Effector memory CD4-positive, alpha-beta T cell (primary cell): ENCODE measurements around the gene MSRB3.

Source experiments
- DNase-seq, 3 donors: peaks; one replicate each; pipeline ENCODE4 v3.0.0-alpha.2; 2020
- H3K27ac ChIP-seq: 2 replicates; pipeline ENCODE4 v1.7.0; 2013; ENCODE audit warnings: mild to moderate bottlenecking, low read length, moderate library complexity; ENCODE audit not compliant: insufficient read depth, poor library complexity, severe bottlenecking
- H3K27me3 ChIP-seq: replicated peaks from 2 replicates; pipeline ENCODE4 v1.7.0; 2013; ENCODE audit warnings: mild to moderate bottlenecking, low read length; ENCODE audit not compliant: insufficient read depth, control insufficient read depth, poor library complexity, severe bottlenecking
- H3K36me3 ChIP-seq: 2 replicates; pipeline ENCODE4 v1.7.0; 2013; ENCODE audit warnings: mild to moderate bottlenecking, low read length, moderate library complexity; ENCODE audit not compliant: control insufficient read depth, insufficient read depth
- H3K4me1 ChIP-seq: 2 replicates; pipeline ENCODE4 v1.7.0; 2013; ENCODE audit warnings: low read length, mild to moderate bottlenecking; ENCODE audit not compliant: control insufficient read depth, insufficient read depth, poor library complexity, severe bottlenecking
- H3K4me3 ChIP-seq: 2 replicates; pipeline ENCODE4 v1.7.0; 2013; ENCODE audit warnings: low read length, low read depth, mild to moderate bottlenecking; ENCODE audit not compliant: insufficient read depth, poor library complexity, severe bottlenecking
- H3K9me3 ChIP-seq: 2 replicates; pipeline ENCODE4 v1.7.0; 2013; ENCODE audit warnings: mild to moderate bottlenecking, low read length, moderate library complexity; ENCODE audit not compliant: control insufficient read depth

The MSRB3 gene

GRCh38 chr12:65510584-65511050 lies 232.1 kb downstream of the MSRB3 start:
- DNase-seq: no peak
- Histone ChIP-seq H3K27ac (no peak overlapping the region), H3K4me3 (no peak overlapping the region), H3K27me3 (no peaks in the 10 kb centered on the region), H3K9me3 (no peaks in the 10 kb centered on the region), H3K36me3 (no peaks in the 10 kb centered on the region), H3K4me1 (no peaks in the 10 kb centered on the region)

GRCh38 chr12:65511134-65511834 lies 232.8 kb downstream of the MSRB3 start:
- Histone ChIP-seq H3K27me3 (no peaks in the 10 kb centered on the region), H3K27ac (no peak overlapping the region), H3K36me3 (no peaks in the 10 kb centered on the region), H3K4me3 (no peak overlapping the region), H3K9me3 (no peaks in the 10 kb centered on the region), H3K4me1 (no peaks in the 10 kb centered on the region)
- no peak for DNase-seq

- DNase-seq: no peak
- no peaks in the 10 kb centered on the region for H3K36me3 ChIP-seq
- H3K27me3 ChIP-seq: no peaks in the 10 kb centered on the region
- H3K4me1 ChIP-seq: no peaks in the 10 kb centered on the region
- no peak overlapping the region for H3K4me3 ChIP-seq
- H3K9me3 ChIP-seq: no peaks in the 10 kb centered on the region
- no peak overlapping the region for H3K27ac ChIP-seq
These were observed 233.4 kb downstream of the MSRB3 start for GRCh38 chr12:65511912-65512311.
